Measurements from ENCODE around the gene ABI1. TPM values are rescaled to one million over a fixed set of nuclear protein-coding genes. Genes with fewer than 3 reads are reported as not detected.

Gene ABI1
- total and polyA plus RNA-seq, 4 donors, result 10.7 to 18.3 (median 14.3) TPM

DNA sequence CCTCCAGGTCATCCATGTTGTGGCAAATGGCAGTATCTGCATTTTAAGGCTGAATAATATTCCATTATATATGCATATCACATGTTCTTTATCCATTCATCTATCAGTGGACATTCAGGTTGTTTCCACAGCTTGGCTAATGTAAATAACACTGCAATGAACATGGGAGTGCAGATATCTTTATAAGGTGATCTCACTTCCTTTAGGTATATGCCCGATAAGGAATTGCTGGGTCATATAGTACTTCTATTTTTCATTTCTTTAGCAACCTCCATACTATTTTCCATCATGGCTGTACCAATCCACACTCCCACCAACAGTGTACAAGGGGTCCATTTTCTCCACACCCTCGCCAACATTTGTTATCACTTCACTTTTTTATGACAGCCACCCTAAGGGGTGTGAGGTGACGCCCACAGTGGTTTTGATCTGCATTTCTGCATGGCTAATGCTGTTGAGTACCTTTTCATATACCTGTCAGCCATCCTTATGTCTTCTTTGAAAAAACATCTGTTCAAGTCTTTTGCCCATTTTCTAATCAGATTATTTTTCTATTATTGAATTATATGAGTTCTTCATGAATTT lies 18.9 kb downstream of the ABI1 start (continued):
- TF ChIP-seq NR2F2 (IDR thresholded peaks at IDR 0.05), result no peak
- no peak for TF ChIP-seq MAX (IDR thresholded peaks at IDR 0.05)
- no peak for TF ChIP-seq FOXA2 (IDR thresholded peaks at IDR 0.05)
- no peak for TF ChIP-seq HNF4G (IDR thresholded peaks at IDR 0.05)
- no peak for TF ChIP-seq JUND (IDR thresholded peaks at IDR 0.05)
- TF ChIP-seq ZBTB33 (IDR thresholded peaks at IDR 0.05), result no peak
- TF ChIP-seq FOXA1 (IDR thresholded peaks at IDR 0.05), result no peak
- no peak for TF ChIP-seq ATF3 (IDR thresholded peaks at IDR 0.05)
- TF ChIP-seq RXRA (IDR thresholded peaks at IDR 0.05), result no peak

GRCh38 chr10:26840938-26841732 lies 19.6 kb downstream of the ABI1 start:
- peaks cover 0 to 3% (median 1%) of the 10 kb centered on the region in 4 donors for H3K4me1 ChIP-seq (ENCODE audit: control insufficient read depth in 4 of 4, insufficient read depth in 4 of 4, low read length in 3 of 4)
- no peak overlapping the region for H3K9ac ChIP-seq (ENCODE audit: low read depth in 1 of 2, low read length in 2 of 2)
- no peaks in the 10 kb centered on the region for H3K9me3 ChIP-seq (ENCODE audit: control insufficient read depth in 4 of 4, low read length in 3 of 4)
- H3K36me3 ChIP-seq (ENCODE audit: control insufficient read depth in 4 of 4, insufficient read depth in 3 of 4, low read depth in 1 of 4, low read length in 3 of 4), result peaks cover 0 to 2% (median 0%) of the 10 kb centered on the region in 4 donors
- TF ChIP-seq NR2F2 (IDR thresholded peaks at IDR 0.05) (no peak), JUND (IDR thresholded peaks at IDR 0.05) (no peak), RAD21 (IDR thresholded peaks at IDR 0.05) (no peak), EGR1 (IDR thresholded peaks at IDR 0.05; ENCODE audit: low read depth in 2 of 2) (no peak), CTCF (IDR thresholded peaks at IDR 0.05; ENCODE audit: low read depth, low read length, missing input control) (no peak), SP1 (IDR thresholded peaks at IDR 0.05) (no peak)
- TF ChIP-seq, protein P1, sequence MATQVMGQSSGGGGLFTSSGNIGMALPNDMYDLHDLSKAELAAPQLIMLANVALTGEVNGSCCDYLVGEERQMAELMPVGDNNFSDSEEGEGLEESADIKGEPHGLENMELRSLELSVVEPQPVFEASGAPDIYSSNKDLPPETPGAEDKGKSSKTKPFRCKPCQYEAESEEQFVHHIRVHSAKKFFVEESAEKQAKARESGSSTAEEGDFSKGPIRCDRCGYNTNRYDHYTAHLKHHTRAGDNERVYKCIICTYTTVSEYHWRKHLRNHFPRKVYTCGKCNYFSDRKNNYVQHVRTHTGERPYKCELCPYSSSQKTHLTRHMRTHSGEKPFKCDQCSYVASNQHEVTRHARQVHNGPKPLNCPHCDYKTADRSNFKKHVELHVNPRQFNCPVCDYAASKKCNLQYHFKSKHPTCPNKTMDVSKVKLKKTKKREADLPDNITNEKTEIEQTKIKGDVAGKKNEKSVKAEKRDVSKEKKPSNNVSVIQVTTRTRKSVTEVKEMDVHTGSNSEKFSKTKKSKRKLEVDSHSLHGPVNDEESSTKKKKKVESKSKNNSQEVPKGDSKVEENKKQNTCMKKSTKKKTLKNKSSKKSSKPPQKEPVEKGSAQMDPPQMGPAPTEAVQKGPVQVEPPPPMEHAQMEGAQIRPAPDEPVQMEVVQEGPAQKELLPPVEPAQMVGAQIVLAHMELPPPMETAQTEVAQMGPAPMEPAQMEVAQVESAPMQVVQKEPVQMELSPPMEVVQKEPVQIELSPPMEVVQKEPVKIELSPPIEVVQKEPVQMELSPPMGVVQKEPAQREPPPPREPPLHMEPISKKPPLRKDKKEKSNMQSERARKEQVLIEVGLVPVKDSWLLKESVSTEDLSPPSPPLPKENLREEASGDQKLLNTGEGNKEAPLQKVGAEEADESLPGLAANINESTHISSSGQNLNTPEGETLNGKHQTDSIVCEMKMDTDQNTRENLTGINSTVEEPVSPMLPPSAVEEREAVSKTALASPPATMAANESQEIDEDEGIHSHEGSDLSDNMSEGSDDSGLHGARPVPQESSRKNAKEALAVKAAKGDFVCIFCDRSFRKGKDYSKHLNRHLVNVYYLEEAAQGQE (IDR thresholded peaks at IDR 0.05), result no peak
- H3K4me3 ChIP-seq (ENCODE audit: low read depth in 1 of 3, low read length in 3 of 3), result no peak overlapping the region
- no peak for DNase-seq (ENCODE audit: low spot score)
- no peaks in the 10 kb centered on the region for H3K27me3 ChIP-seq (ENCODE audit: control insufficient read depth in 4 of 4, insufficient read depth in 4 of 4, low read length in 3 of 4)
- H3K27ac ChIP-seq (ENCODE audit: low read depth in 1 of 2, low read length in 2 of 2), result no peak overlapping the region

Data from liver (tissue), 9 donors.